Stomach (tissue), 4 donors: ENCODE results near the gene C12orf60.

ENCODE experiments used
- POLR2A ChIP-seq, 4 donors: fragments of 450-650 bp; IDR thresholded peaks; one replicate each; pipeline ENCODE4 v1.6.1; 2016; ENCODE audit warnings: antibody characterized with exemption in 4 of 4, control low read depth in 2 of 4, mild to moderate bottlenecking in 1 of 4, moderate library complexity in 1 of 4
- TF ChIP-seq, protein P1 (sequence below), 7 experiments: fragments of 450-650 bp in 4 of 7; fragments of 200-600 bp in 3 of 7; sonication (generic) in 3 of 7; IDR thresholded peaks; one replicate each; pipeline ENCODE4 v1.5.1; 2016 to 2019; ENCODE audit warnings: antibody characterized with exemption in 7 of 7, control low read depth in 2 of 7, mild to moderate bottlenecking in 1 of 7

- TF ChIP-seq, protein P1, sequence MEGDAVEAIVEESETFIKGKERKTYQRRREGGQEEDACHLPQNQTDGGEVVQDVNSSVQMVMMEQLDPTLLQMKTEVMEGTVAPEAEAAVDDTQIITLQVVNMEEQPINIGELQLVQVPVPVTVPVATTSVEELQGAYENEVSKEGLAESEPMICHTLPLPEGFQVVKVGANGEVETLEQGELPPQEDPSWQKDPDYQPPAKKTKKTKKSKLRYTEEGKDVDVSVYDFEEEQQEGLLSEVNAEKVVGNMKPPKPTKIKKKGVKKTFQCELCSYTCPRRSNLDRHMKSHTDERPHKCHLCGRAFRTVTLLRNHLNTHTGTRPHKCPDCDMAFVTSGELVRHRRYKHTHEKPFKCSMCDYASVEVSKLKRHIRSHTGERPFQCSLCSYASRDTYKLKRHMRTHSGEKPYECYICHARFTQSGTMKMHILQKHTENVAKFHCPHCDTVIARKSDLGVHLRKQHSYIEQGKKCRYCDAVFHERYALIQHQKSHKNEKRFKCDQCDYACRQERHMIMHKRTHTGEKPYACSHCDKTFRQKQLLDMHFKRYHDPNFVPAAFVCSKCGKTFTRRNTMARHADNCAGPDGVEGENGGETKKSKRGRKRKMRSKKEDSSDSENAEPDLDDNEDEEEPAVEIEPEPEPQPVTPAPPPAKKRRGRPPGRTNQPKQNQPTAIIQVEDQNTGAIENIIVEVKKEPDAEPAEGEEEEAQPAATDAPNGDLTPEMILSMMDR (IDR thresholded peaks at IDR 0.05), result no peak
- TF ChIP-seq POLR2A (IDR thresholded peaks at IDR 0.05), result no peak
Observed at GRCh38 chr12:14802247-14802646, 1.2 kb upstream of the C12orf60 start.
